ENCODE data around the gene HNF1A.

DNA sequence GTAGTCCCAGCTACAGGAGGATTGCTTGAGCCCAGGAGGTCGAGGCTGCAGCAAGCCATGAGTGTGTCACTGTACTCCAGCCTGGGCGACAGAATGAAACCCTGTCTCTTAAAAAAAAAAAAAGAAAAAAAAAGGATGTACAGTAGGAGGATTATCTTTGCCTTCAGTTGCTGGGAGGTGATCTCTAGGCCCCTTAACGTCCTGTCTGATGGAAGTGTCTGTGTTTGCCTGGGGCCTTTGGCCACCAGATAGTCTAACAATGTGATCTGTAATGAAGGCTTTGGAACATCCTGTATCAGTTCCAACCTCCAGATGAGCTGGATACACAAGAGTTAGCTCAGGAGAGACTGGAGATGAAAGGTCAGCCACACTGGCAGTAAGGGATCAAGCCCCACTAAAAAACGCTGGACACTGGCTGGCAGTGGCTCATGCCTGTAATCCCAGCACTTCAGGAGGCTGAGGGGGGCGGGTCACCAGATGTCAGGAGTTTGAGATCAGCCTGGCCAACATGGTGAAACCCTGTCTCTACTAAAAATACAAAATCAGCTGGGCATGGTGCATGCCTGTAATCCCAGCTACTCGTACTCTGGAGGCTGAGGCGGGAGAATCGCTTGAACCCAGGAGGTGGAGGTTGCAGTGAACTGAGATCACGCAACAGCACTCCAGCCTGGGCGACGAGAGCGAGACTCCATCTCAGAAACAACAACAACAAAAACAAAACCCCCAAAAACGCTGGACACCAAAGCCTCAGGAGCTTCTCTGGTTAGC is 19.0 kb upstream of the HNF1A start:
- TF ChIP-seq, protein P1, sequence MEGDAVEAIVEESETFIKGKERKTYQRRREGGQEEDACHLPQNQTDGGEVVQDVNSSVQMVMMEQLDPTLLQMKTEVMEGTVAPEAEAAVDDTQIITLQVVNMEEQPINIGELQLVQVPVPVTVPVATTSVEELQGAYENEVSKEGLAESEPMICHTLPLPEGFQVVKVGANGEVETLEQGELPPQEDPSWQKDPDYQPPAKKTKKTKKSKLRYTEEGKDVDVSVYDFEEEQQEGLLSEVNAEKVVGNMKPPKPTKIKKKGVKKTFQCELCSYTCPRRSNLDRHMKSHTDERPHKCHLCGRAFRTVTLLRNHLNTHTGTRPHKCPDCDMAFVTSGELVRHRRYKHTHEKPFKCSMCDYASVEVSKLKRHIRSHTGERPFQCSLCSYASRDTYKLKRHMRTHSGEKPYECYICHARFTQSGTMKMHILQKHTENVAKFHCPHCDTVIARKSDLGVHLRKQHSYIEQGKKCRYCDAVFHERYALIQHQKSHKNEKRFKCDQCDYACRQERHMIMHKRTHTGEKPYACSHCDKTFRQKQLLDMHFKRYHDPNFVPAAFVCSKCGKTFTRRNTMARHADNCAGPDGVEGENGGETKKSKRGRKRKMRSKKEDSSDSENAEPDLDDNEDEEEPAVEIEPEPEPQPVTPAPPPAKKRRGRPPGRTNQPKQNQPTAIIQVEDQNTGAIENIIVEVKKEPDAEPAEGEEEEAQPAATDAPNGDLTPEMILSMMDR (IDR thresholded peaks at IDR 0.05): no peak
- TF ChIP-seq ZFX (IDR thresholded peaks at IDR 0.05; ENCODE audit: borderline replicate concordance): no peak

Measured in 22Rv1 (cell line).